Measurements from ENCODE around the gene LRP2BP.

Gene LRP2BP

GRCh38 chr4:185395238-185395955 lies at the start of gene LRP2BP:
TSS of gene LRP2BP (minus strand) at chr4:185395924. CDS start at chr4:185378186, 17,738 bp downstream.
- DNase-seq, result no peak

GRCh38 chr4:185445209-185445608 lies 49.5 kb upstream of the LRP2BP start:
- DNase-seq, result no peak

- DNase-seq, result no peak
Observed at GRCh38 chr4:185441479-185441878, 45.8 kb upstream of the LRP2BP start.

GRCh38 chr4:185437809-185438208 lies 42.1 kb upstream of the LRP2BP start:
- DNase-seq, result no peak

GRCh38 chr4:185435466-185435865 lies 39.7 kb upstream of the LRP2BP start:
- DNase-seq, result no peak

GRCh38 chr4:185429660-185430059 lies 33.9 kb upstream of the LRP2BP start:
- DNase-seq, result no peak

- DNase-seq, result no peak
Observed at GRCh38 chr4:185426960-185427688, 31.4 kb upstream of the LRP2BP start.

- DNase-seq, result peak; percentile 87
Observed at GRCh38 chr4:185425647-185426352, 30.1 kb upstream of the LRP2BP start, which contains the start of gene UFSP2. TSS of gene UFSP2 (minus strand) at chr4:185425964. CDS start at chr4:185425868, 96 bp downstream.

GRCh38 chr4:185424905-185425646 lies 29.4 kb upstream of the LRP2BP start:
- DNase-seq, result no peak

- no peak for DNase-seq
Observed at GRCh38 chr4:185421366-185422124, 25.8 kb upstream of the LRP2BP start.

- no peak for DNase-seq
Observed at GRCh38 chr4:185416955-185417354, 21.2 kb upstream of the LRP2BP start.

- DNase-seq, result no peak
Observed at GRCh38 chr4:185412412-185412811, 16.7 kb upstream of the LRP2BP start.

- DNase-seq, result no peak
Observed at GRCh38 chr4:185411849-185412248, 16.1 kb upstream of the LRP2BP start.

GRCh38 chr4:185408432-185408831 lies 12.7 kb upstream of the LRP2BP start:
- no peak for DNase-seq

GRCh38 chr4:185405296-185405999 lies 9.7 kb upstream of the LRP2BP start:
- no peak for DNase-seq

- peak; percentile 79 for DNase-seq
Observed at GRCh38 chr4:185404031-185404430, 8.3 kb upstream of the LRP2BP start.

- peak; percentile 35 for DNase-seq
Observed at GRCh38 chr4:185399466-185399865, 3.7 kb upstream of the LRP2BP start.

GRCh38 chr4:185398618-185399017 lies 2.9 kb upstream of the LRP2BP start:
- no peak for DNase-seq

- peak; percentile 55 for DNase-seq
Observed at GRCh38 chr4:185396724-185397385, 1.1 kb upstream of the LRP2BP start, which contains the start of gene ANKRD37. TSS of gene ANKRD37 (plus strand) at chr4:185396841. CDS start at chr4:185396924, 83 bp downstream.

GRCh38 chr4:185395956-185396723 lies 416 bp upstream of the LRP2BP start:
- peak; percentile 94 for DNase-seq

Measured in NCI-H69 (cell line).